Gastroesophageal sphincter (tissue), 4 donors: ENCODE results near the gene C22orf31. TPM values are rescaled to one million over a fixed set of nuclear protein-coding genes. Genes with fewer than 3 reads are reported as not detected.

Source experiments
- ATAC-seq: fragments of 150-250 bp; one replicate; pipeline ENCODE4 v1.9.1; 2016; ENCODE audit warnings: mild to moderate bottlenecking, moderate library complexity
- H3K27ac ChIP-seq, 4 donors: fragments of 200-600 bp; sonication (generic) in 3 of 4; 1 replicate in 3 of 4; 2 replicates in 1 of 4; pipeline ENCODE4 v1.5.1; 2016 to 2019
- H3K27me3 ChIP-seq: fragments of 200-600 bp; sonication (generic); one replicate; pipeline ENCODE4 v1.5.1; 2019
- H3K36me3 ChIP-seq, 2 donors: fragments of 200-600 bp; sonication (generic); one replicate each; pipeline ENCODE4 v1.5.1; 2019; ENCODE audit warnings: control low read depth in 1 of 2
- H3K4me1 ChIP-seq, 3 donors: fragments of 200-600 bp; sonication (generic); 1 replicate in 2 of 3; 2 replicates in 1 of 3; pipeline ENCODE4 v1.5.1; 2016 to 2019; ENCODE audit warnings: control low read depth in 2 of 3
- H3K4me3 ChIP-seq, 2 donors: fragments of 200-600 bp; sonication (generic); one replicate each; pipeline ENCODE4 v1.5.1; 2019; ENCODE audit warnings: mild to moderate bottlenecking in 1 of 2, moderate library complexity in 1 of 2
- H3K9me3 ChIP-seq, 3 donors: fragments of 200-600 bp; sonication (generic); one replicate each; pipeline ENCODE4 v1.5.1; 2017 to 2019; ENCODE audit warnings: control low read depth in 2 of 3
- EP300 ChIP-seq: sonication (generic); formaldehyde crosslinking; IDR thresholded peaks from one replicate; pipeline ENCODE4 v1.6.1; 2017; ENCODE audit warnings: antibody characterized with exemption, mild to moderate bottlenecking
- POLR2A ChIP-seq, 2 donors: fragments of 450-650 bp; IDR thresholded peaks; one replicate each; pipeline ENCODE4 v1.6.1; 2017; ENCODE audit warnings: antibody characterized with exemption in 2 of 2, mild to moderate bottlenecking in 2 of 2, moderate library complexity in 1 of 2
- POLR2AphosphoS5 ChIP-seq: sonication (generic); formaldehyde crosslinking; IDR thresholded peaks from one replicate; pipeline ENCODE4 v1.6.1; 2017; ENCODE audit warnings: antibody characterized with exemption
- WGBS, 2 donors: methylation state at CpG; one replicate each; pipeline ENCODE4 v1.1.5; 2018; ENCODE audit warnings: low coverage in 1 of 2; 5-methylcytosine and 5-hydroxymethylcytosine counted together
- total RNA-seq, 4 donors: library from RNA; depleted of rRNA; stranded (reverse); fragments of >200 nt; gene quantifications; one replicate each; pipeline ENCODE4 v1.1.0, GENCODE V29; 2016
- TF ChIP-seq, protein P1 (sequence below), 4 experiments: fragments of 200-600 bp in 2 of 4; fragments of 450-650 bp in 2 of 4; sonication (generic) in 1 of 4; IDR thresholded peaks; one replicate each; pipeline ENCODE4 v1.5.1; 2017 to 2019; ENCODE audit warnings: antibody characterized with exemption in 4 of 4, mild to moderate bottlenecking in 2 of 4, moderate library complexity in 2 of 4

The C22orf31 gene
- total RNA-seq: not detected

DNA sequence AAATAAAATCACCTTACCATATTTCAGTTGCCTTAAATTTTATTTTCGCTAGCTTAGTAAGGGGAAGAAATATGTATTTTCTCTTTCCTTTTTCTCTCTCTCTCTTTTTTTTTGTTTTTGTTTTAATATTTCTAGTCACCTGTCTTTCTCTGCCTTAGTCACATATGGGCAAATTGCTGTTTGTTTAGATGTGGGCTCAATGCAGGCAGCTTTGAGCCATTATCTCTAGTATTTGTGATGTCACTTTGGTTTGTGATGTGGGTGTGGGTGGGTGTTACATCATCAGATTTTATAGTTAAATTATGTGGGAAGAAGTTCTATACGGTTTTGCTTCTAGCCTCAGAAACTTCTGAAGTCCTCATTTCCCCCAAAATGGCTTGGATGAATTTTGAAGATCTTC, at the start of gene C22orf31:
C22orf31 (minus strand) TSS at position 59 of the 400 bp plus-strand sequence; CDS start at position 20, 39 bp downstream.
- H3K9me3 ChIP-seq: no peaks in the 10 kb centered on the region
- no peak for ATAC-seq
- WGBS, 2 donors: 62 to 83% methylated on average over 1 to 2 of the region's 2 CpGs
- no peak within 1 kb of the TSS for H3K4me3 ChIP-seq
- no peak within 1 kb of the TSS for H3K27ac ChIP-seq
- H3K4me1 ChIP-seq: no peaks in the 10 kb centered on the region
- H3K36me3 ChIP-seq: no peaks in the 10 kb centered on the region
- peaks cover 5% of the 10 kb centered on the region for H3K27me3 ChIP-seq
- TF ChIP-seq, protein P1, sequence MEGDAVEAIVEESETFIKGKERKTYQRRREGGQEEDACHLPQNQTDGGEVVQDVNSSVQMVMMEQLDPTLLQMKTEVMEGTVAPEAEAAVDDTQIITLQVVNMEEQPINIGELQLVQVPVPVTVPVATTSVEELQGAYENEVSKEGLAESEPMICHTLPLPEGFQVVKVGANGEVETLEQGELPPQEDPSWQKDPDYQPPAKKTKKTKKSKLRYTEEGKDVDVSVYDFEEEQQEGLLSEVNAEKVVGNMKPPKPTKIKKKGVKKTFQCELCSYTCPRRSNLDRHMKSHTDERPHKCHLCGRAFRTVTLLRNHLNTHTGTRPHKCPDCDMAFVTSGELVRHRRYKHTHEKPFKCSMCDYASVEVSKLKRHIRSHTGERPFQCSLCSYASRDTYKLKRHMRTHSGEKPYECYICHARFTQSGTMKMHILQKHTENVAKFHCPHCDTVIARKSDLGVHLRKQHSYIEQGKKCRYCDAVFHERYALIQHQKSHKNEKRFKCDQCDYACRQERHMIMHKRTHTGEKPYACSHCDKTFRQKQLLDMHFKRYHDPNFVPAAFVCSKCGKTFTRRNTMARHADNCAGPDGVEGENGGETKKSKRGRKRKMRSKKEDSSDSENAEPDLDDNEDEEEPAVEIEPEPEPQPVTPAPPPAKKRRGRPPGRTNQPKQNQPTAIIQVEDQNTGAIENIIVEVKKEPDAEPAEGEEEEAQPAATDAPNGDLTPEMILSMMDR (IDR thresholded peaks at IDR 0.05): no peak
- TF ChIP-seq POLR2A (IDR thresholded peaks at IDR 0.05) (no peak), EP300 (no peak), POLR2AphosphoS5 (no peak)

DNA sequence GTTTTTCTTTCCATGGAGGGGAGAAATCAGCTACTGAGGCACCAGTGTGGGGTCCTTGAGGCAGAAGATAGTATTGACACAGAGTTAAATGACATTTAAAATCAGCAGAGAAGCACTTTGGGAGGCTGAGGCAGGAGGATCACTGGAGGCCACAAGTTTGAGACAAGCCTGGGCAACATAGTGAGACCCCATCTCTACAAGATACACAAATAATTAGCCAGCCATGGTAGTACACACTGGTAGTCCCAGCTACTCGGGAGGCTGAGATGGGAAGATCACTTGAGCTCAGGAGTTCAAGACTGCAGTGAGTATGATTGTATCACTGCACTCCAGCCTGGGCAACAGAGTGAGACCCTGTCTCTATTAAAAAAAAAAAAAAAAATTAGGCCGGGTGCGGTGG, 49.3 kb upstream of the C22orf31 start:
- 100% methylated on average over 1 of the region's 3 CpGs; no CpG with 5 or more reads in 1 of the 2 donors for WGBS, 2 donors
- H3K27me3 ChIP-seq: no peaks in the 10 kb centered on the region
- no peak overlapping the region for H3K27ac ChIP-seq
- H3K4me1 ChIP-seq: no peaks in the 10 kb centered on the region
- ATAC-seq: no peak
- H3K9me3 ChIP-seq: no peaks in the 10 kb centered on the region
- no peak overlapping the region for H3K4me3 ChIP-seq
- H3K36me3 ChIP-seq: no peaks in the 10 kb centered on the region
- TF ChIP-seq POLR2AphosphoS5 (no peak), EP300 (no peak), POLR2A (IDR thresholded peaks at IDR 0.05) (no peak)
- TF ChIP-seq, protein P1 (IDR thresholded peaks at IDR 0.05): no peak

- Histone ChIP-seq H3K27ac (no peak overlapping the region), H3K9me3 (no peaks in the 10 kb centered on the region), H3K4me1 (no peaks in the 10 kb centered on the region), H3K36me3 (no peaks in the 10 kb centered on the region), H3K4me3 (no peak overlapping the region), H3K27me3 (no peaks in the 10 kb centered on the region)
- no peak for ATAC-seq
- TF ChIP-seq, protein P1 (IDR thresholded peaks at IDR 0.05): no peak
- no peak for TF ChIP-seq POLR2A (IDR thresholded peaks at IDR 0.05)
- TF ChIP-seq POLR2AphosphoS5: no peak
- no peak for TF ChIP-seq EP300
- WGBS, 2 donors: 77% methylated on average over 4 of the region's 4 CpGs; no CpG with 5 or more reads in 1 of the 2 donors
Observed at GRCh38 chr22:29109822-29110221, 48.2 kb upstream of the C22orf31 start.

DNA sequence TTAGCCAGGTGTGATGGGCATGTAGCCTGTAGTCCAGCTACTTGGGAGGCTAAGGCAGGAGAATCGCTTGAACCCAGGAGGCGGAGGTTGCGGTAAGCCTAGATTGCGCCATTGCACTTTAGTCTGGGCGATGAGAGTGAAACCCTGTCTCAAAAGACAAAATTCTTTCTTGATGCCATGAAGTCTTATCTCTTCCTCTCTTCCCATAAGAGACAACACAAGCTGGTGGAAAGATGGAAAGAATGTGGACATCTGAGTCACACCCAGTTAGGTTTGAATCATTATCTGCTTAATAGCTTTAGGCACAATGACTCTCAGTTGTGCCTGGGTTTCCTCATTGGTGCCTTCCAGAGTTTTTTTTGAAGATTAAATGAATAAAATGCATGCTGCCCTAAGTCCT, 46.5 kb upstream of the C22orf31 start:
- no peaks in the 10 kb centered on the region for H3K9me3 ChIP-seq
- H3K4me3 ChIP-seq: no peak overlapping the region
- no peak overlapping the region for H3K27ac ChIP-seq
- no peak for ATAC-seq
- TF ChIP-seq POLR2A (IDR thresholded peaks at IDR 0.05) (no peak), EP300 (no peak), POLR2AphosphoS5 (no peak)
- TF ChIP-seq, protein P1 (IDR thresholded peaks at IDR 0.05): no peak
- no peaks in the 10 kb centered on the region for H3K27me3 ChIP-seq
- H3K36me3 ChIP-seq: no peaks in the 10 kb centered on the region
- 96% methylated on average over 4 to 5 of the region's 5 CpGs for WGBS, 2 donors
- H3K4me1 ChIP-seq: no peaks in the 10 kb centered on the region

- Histone ChIP-seq H3K9me3 (no peaks in the 10 kb centered on the region), H3K36me3 (peaks cover 0 to 2% of the 10 kb centered on the region in 2 donors), H3K4me1 (no peaks in the 10 kb centered on the region), H3K4me3 (no peak overlapping the region), H3K27me3 (no peaks in the 10 kb centered on the region), H3K27ac (no peak overlapping the region)
- no peak for TF ChIP-seq POLR2AphosphoS5
- TF ChIP-seq, protein P1 (IDR thresholded peaks at IDR 0.05): no peak
- TF ChIP-seq POLR2A (IDR thresholded peaks at IDR 0.05): no peak
- TF ChIP-seq EP300: no peak
- WGBS, 2 donors: 36 to 45% methylated on average over 3 to 4 of the region's 4 CpGs
- no peak for ATAC-seq
Observed at GRCh38 chr22:29106839-29107238, 45.2 kb upstream of the C22orf31 start.
